ENCODE data around the gene CACNG4. TPM values are rescaled to one million over a fixed set of nuclear protein-coding genes. Genes with fewer than 3 reads are reported as not detected.

CACNG4 gene
- total RNA-seq, 1 experiment from 2014 or later = 2.4 TPM

DNA sequence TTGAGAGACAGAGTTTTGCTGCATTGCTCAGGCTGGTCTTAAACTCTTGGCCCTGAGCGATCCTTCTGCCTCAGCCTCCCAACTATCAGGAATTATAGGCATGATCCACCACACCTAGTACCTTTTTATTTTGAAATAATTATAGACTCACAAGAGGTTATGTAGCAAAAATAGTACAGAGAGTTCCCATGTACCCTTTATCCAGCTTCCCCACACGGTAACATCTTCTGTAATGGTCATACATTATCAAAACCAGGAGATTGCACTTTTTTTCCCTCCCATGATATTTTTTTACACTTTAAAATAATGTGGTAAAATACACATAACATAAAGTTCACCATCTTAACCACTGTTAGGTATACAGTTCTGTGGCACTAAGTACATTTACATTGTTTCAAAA lies 28.8 kb upstream of the CACNG4 start:
- intact Hi-C loops (cut with micrococcal nuclease) = no loop called here
- Histone ChIP-seq H3K27ac (ENCODE audit: low read length) (no peak overlapping the region), H3K9me3 (ENCODE audit: low read length) (no peaks in the 10 kb centered on the region), H3K4me3 (ENCODE audit: low read length) (no peak overlapping the region), H2AFZ (ENCODE audit: low read length) (no peak overlapping the region), H3K9me2 (replicated peaks; ENCODE audit: low read length) (no peaks in the 10 kb centered on the region), H3K9ac (ENCODE audit: low read length) (no peak overlapping the region), H3K27me3 (ENCODE audit: low read length) (no peaks in the 10 kb centered on the region), H3K4me1 (ENCODE audit: insufficient read depth, low read length) (0 out of 2 replicates have a peak, but pooled peaks cover 3% of the 10 kb centered on the region), H3K36me3 (ENCODE audit: low read depth, low read length) (no peaks in the 10 kb centered on the region), H3K4me2 (ENCODE audit: low read length) (no peak overlapping the region), H3K79me2 (ENCODE audit: low read length) (no peaks in the 10 kb centered on the region), H3F3A (ENCODE audit: low read length, unreplicated experiment) (no peaks in the 10 kb centered on the region), H4K20me1 (ENCODE audit: low read length) (no peaks in the 10 kb centered on the region)
- no peak for DNase-seq
- no TSS peak for BruUV-seq (replicated peaks)
- CTCF ChIA-PET = no interaction called here
- POLR2A ChIA-PET (ENCODE audit: unreplicated experiment) = no interaction called here
- TF ChIP-seq, protein P1, sequence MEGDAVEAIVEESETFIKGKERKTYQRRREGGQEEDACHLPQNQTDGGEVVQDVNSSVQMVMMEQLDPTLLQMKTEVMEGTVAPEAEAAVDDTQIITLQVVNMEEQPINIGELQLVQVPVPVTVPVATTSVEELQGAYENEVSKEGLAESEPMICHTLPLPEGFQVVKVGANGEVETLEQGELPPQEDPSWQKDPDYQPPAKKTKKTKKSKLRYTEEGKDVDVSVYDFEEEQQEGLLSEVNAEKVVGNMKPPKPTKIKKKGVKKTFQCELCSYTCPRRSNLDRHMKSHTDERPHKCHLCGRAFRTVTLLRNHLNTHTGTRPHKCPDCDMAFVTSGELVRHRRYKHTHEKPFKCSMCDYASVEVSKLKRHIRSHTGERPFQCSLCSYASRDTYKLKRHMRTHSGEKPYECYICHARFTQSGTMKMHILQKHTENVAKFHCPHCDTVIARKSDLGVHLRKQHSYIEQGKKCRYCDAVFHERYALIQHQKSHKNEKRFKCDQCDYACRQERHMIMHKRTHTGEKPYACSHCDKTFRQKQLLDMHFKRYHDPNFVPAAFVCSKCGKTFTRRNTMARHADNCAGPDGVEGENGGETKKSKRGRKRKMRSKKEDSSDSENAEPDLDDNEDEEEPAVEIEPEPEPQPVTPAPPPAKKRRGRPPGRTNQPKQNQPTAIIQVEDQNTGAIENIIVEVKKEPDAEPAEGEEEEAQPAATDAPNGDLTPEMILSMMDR (conservative IDR thresholded peaks at IDR 0.05; ENCODE audit: low read depth, low read length) = no peak
- TF ChIP-seq EZH2phosphoT487 (IDR thresholded peaks at IDR 0.05; ENCODE audit: borderline replicate concordance, low read length) (no peak), EZH2 (IDR thresholded peaks at IDR 0.05; ENCODE audit: low read length, unreplicated experiment) (no peak)
- no peak for ATAC-seq

DNA sequence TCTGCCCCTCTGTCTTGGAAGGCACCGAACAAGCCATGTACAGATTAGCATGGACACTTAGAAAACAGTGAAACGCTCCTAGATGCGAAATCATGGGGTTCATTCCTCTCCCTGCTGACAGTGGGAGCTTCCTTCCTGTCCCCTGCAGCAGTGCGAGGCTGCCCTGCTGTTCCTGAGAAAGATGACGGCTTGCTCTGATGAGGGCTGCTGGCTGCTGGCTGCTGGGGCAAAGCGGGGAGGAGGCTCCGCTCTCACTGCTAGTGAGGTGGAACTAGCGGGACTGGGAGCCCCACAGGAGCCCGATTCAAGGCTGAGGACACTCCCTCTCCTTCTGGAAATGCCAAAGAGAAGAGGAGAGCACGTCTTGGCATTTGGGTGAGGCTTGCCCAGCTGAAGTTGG lies 25.9 kb upstream of the CACNG4 start:
- H3K4me3 ChIP-seq (ENCODE audit: low read length) = no peak overlapping the region
- no peaks in the 10 kb centered on the region for H3K27me3 ChIP-seq (ENCODE audit: low read length)
- no peaks in the 10 kb centered on the region for H3K9me2 ChIP-seq (replicated peaks; ENCODE audit: low read length)
- H4K20me1 ChIP-seq (ENCODE audit: low read length) = no peaks in the 10 kb centered on the region
- no peak overlapping the region for H2AFZ ChIP-seq (ENCODE audit: low read length)
- intact Hi-C loops (cut with micrococcal nuclease) = no loop called here
- POLR2A ChIA-PET (ENCODE audit: unreplicated experiment) = no interaction called here
- H3K4me2 ChIP-seq (ENCODE audit: low read length) = no peak overlapping the region
- ATAC-seq = no peak
- no peak for DNase-seq
- BruUV-seq (replicated peaks) = no TSS peak
- no peak for TF ChIP-seq EZH2phosphoT487 (IDR thresholded peaks at IDR 0.05; ENCODE audit: borderline replicate concordance, low read length)
- no peak for TF ChIP-seq EZH2 (IDR thresholded peaks at IDR 0.05; ENCODE audit: low read length, unreplicated experiment)
- TF ChIP-seq, protein P1 (conservative IDR thresholded peaks at IDR 0.05; ENCODE audit: low read depth, low read length) = no peak
- CTCF ChIA-PET = no interaction called here
- H3K36me3 ChIP-seq (ENCODE audit: low read depth, low read length) = no peaks in the 10 kb centered on the region
- no peaks in the 10 kb centered on the region for H3K9me3 ChIP-seq (ENCODE audit: low read length)
- H3F3A ChIP-seq (ENCODE audit: low read length, unreplicated experiment) = no peaks in the 10 kb centered on the region
- H3K27ac ChIP-seq (ENCODE audit: low read length) = no peak overlapping the region
- H3K4me1 ChIP-seq (ENCODE audit: insufficient read depth, low read length) = 0 out of 2 replicates have a peak, but pooled peaks cover 3% of the 10 kb centered on the region
- no peaks in the 10 kb centered on the region for H3K79me2 ChIP-seq (ENCODE audit: low read length)
- H3K9ac ChIP-seq (ENCODE audit: low read length) = no peak overlapping the region

DNA sequence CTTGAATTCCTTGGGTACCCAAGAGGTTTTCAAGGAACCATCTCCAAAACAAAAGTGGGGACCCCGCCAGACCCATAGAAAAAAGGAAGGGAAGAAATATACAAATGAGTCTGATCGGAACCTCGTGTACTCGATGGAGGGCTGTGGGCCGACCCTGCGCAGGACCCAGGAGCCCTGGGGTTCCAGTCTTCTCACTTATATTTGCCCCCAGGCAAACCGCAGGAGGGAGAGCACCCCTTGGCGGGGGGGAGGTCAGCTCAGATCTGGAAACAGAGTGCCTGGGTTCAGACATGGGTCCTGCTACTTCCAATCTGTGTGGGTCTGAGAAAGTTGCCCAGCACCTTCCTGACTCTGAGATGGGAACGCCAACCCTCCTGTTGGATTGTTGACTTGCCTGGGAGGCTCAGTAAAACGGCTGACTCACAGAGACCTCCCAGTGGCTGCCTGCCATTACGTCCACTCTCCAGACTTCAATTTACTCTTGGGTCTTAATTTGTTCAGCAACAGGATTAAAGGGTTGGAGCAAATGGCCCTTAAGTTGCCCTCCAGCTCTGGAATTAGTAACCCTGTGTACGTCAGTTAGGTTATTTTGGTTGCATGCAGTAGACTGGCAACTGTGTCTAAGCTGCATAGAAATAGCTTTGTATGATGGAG lies 24.9 kb upstream of the CACNG4 start:
- Histone ChIP-seq H3K79me2 (ENCODE audit: low read length) (no peaks in the 10 kb centered on the region), H2AFZ (ENCODE audit: low read length) (no peak overlapping the region), H3K27ac (ENCODE audit: low read length) (no peak overlapping the region), H3K27me3 (ENCODE audit: low read length) (no peaks in the 10 kb centered on the region), H3K9ac (ENCODE audit: low read length) (no peak overlapping the region), H3K9me2 (replicated peaks; ENCODE audit: low read length) (no peaks in the 10 kb centered on the region), H3K4me2 (ENCODE audit: low read length) (no peak overlapping the region), H3K36me3 (ENCODE audit: low read depth, low read length) (no peaks in the 10 kb centered on the region), H3F3A (ENCODE audit: low read length, unreplicated experiment) (no peaks in the 10 kb centered on the region), H4K20me1 (ENCODE audit: low read length) (no peaks in the 10 kb centered on the region), H3K4me1 (ENCODE audit: insufficient read depth, low read length) (peaks cover 10% of the 10 kb centered on the region; the same call in 1 of the 2 replicates), H3K4me3 (ENCODE audit: low read length) (no peak overlapping the region), H3K9me3 (ENCODE audit: low read length) (no peaks in the 10 kb centered on the region)
- DNase-seq (no peak), ATAC-seq (peak; percentile 77)
- intact Hi-C loops (cut with micrococcal nuclease) = no loop called here
- POLR2A ChIA-PET (ENCODE audit: unreplicated experiment) = no interaction called here
- BruUV-seq (replicated peaks) = no TSS peak
- TF ChIP-seq EZH2 (IDR thresholded peaks at IDR 0.05; ENCODE audit: low read length, unreplicated experiment) = no peak
- TF ChIP-seq, protein P1 (conservative IDR thresholded peaks at IDR 0.05; ENCODE audit: low read depth, low read length) = no peak
- TF ChIP-seq EZH2phosphoT487 (IDR thresholded peaks at IDR 0.05; ENCODE audit: borderline replicate concordance, low read length) = no peak
- CTCF ChIA-PET = no interaction called here
